GM21423 (cell line): ENCODE results near the gene PDS5A.
"Not testable (repeated sequence)": the region's sequence is repeated elsewhere in the genome, so short reads cannot be mapped to it uniquely, and the experiment has no call there.

ENCODE experiments used
- ATAC-seq: cut with Tn5 transposase; IDR thresholded peaks from one replicate; pipeline ENCODE4 v1.9.1; 2021; ENCODE audit warnings: mild to moderate bottlenecking, moderate library complexity; ENCODE audit not compliant: unreplicated experiment

PDS5A gene

DNA sequence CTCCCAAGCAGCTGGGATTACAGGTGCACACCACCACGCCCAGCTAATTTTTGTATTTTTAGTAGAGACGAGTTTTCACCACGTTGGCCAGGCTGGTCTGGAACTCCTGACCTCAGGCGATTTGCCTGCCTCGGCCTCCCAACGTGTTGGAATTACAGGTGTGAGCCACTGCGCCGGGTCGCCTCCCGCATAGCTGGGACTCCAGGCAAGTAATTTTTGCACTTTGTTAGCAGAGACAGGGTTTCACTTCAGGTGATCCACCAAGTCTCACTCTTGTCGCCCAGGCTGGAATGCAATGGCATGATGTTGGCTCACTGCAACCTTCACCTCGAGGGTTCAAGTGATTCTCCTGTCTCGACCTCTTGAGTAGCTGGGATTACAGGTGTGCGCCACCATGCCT lies 137.2 kb downstream of the PDS5A start:
- not testable (repeated sequence) for ATAC-seq

DNA sequence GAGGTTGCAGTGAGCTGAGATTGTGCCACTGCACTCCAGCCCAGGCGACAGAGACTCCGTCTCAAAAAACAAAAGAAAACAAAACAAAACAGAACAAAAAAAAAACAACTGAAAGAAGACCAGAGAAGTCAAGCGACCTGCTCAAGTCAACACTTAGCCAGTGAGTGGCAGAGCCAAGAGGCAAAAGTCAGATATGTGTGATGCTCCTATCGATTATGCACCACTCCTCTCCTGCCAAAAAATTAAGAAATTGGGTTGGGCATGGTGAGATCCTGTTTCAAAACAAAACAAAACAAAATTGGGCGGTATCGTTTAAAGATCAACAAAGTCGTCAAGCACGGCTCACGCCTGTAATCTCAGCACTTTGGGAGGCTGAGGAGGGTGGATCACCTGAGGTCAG lies 137.7 kb downstream of the PDS5A start:
- ATAC-seq, result no peak

DNA sequence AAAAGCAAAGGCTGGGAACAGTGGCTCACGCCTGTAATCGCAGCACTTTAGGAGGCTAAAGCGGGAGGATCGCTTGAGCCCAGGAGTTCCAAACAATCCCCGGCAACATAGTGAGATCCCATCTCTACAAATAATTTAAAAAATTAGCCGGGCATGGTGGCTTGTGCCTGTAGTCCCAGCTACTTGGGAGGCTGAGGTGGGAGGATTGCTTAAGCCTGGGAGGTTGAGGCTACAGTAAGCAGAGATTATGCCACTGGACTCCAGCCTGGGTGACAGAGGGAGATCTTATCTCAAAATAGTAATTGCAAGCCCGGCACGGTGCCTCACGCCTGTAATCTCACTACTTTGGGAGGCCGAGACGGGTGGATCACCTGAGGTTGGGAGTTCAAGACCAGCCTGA lies 139.3 kb downstream of the PDS5A start:
- not testable (repeated sequence) for ATAC-seq

DNA sequence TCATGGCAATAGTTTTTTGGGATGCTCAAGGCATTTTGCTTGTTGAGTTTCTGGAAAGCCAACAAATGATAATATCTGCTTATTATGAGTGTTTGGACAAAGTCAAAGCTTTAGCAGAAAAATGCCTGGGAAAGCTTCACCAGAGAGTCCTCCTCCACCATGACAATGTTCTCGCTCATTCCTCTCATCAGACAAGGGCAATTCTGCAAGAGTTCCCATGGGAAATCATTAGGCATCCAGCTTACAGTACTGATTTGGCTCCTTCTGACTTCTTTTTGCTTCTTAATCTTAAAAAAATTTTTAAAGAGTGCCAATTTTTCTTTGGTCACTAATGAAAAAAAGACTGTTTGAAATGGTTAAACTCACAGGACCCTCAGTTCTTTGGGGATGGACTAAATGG lies 143.4 kb downstream of the PDS5A start:
- ATAC-seq, result no peak

DNA sequence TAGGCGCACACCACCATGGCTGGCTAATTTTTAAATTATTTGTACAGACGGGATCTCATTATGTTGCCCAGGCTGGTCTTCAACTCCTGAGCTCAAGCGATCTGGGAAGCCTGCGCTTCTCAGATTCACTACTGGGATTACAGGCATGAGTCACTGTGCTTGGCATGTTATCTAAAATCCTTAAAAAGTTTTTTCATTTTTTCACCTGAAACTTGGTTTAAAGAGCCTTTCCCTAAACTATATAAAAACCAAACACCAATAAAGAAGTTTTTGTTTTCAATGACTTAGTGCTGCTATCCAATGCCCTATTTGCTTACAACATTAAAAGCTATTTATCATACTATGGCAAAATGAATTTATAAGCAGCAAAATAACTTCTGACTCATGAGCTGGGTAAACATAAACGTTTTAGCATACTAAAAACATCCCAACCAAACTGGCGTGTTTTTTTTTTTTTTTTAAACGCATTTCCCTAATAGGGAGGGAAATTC lies 151.9 kb downstream of the PDS5A start:
- ATAC-seq, result no peak

DNA sequence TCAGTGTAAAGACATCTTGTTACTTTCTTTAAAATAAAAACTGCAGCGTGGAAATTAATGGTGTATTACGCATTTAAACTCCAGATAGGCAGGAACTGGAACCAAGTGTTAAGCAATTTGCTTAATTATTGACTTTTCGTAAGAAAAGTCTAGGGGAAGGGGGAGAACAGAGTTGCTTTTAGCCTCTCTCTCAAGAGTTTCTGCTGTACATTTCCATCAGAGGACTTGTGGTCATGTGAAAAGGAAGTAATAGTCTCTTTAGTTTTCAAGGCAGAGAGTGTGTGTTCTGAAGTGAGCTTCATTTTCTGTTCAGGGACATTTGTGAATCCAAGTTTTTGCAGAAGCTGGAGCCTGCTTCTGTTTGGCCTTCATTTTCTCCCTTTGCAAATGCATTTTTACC lies 152.6 kb downstream of the PDS5A start:
- no peak for ATAC-seq

DNA sequence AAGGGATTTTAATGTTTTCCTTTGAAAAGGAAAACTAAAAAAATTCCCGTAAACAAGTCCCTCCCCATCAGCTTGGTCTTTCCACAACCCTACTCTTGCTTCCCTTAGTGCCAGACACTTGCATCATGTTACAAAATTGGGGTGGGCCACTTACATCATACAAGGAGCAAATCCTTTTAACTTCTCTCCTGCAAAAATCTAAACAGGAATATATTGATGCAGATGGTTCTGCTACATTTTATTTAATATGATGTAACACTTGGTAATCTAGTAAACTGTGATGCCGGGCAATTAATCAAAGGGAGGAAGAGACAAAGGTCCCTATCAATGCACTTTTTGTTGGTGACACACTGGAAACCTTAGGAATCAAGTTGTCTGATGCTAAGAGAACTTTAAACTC lies 154.5 kb downstream of the PDS5A start:
- ATAC-seq, result no peak

DNA sequence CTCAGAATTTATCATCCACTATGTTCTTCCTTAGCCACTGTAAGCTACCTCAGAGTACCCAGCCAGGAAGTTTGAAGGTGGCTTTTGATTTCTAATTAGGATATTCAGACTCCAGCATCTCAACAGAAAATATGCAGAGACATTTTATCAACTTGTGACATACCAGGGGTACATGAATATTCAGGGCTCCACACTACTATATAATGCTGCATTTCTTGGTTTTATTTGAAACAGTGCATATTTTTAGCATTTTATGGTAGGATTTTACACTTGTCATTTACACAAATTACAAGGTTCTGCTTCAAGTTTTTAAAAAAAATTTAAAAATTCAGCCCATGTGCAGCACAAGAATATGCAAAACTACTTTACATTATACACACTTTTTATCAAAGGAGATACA lies 155.0 kb downstream of the PDS5A start:
- no peak for ATAC-seq

DNA sequence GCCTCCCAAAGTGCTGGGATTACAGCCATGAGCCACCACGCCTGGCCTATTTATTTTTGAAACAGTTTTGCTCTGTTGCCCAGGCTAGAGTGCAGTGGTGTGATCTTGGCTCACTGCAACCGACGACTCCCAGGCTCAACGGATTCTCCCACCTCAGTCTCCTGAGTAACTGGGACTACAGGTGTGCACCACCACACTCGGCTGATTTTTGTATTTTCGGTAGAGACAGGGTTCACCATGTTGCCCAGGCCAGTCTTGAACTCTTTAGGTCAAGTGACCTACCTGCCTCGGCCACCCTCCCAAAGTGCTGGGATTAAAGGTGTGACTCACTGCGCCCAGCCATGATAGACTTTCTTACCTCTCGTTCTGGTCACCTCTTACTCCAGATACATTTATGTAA lies 155.8 kb downstream of the PDS5A start:
- no peak for ATAC-seq

DNA sequence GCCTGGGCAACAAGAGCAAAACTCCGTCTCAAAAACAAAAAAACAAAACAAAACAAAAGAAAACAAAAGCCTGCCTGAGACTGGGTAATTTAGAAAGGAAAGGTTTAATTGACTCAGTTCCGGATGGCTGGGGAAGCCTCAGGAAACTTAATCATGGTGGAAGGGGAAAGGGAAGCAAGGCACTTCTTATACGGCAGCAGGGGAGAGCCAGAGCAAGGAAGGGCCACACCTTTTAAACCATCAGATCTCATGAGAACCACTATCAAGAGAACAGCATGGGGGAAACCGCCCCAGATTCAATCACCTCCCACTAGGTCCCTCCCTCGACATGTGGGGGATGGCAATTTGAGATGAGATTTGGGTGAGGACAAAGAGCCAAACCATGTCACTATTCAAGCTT lies 157.5 kb downstream of the PDS5A start:
- no peak for ATAC-seq

DNA sequence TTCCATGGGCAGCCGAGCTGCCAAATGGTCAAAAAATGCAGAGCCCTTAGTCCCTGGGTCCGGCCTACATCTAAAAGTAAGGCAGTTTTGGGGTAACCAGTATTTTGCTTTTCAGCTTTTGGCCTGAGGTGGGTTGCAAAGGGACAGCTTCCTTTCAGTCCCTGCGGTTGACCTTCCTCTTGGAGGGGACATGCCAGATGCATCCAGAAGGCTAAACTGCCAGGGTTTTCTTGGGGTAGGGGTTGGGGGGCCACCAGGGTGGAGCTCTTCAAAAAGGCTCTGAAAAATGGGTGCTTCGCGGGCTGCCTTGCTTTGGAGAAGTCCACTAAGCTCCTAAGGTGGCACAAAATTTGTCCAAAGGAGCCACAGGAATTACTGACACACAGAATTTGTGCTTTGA lies 159.1 kb downstream of the PDS5A start:
- ATAC-seq, result no peak

DNA sequence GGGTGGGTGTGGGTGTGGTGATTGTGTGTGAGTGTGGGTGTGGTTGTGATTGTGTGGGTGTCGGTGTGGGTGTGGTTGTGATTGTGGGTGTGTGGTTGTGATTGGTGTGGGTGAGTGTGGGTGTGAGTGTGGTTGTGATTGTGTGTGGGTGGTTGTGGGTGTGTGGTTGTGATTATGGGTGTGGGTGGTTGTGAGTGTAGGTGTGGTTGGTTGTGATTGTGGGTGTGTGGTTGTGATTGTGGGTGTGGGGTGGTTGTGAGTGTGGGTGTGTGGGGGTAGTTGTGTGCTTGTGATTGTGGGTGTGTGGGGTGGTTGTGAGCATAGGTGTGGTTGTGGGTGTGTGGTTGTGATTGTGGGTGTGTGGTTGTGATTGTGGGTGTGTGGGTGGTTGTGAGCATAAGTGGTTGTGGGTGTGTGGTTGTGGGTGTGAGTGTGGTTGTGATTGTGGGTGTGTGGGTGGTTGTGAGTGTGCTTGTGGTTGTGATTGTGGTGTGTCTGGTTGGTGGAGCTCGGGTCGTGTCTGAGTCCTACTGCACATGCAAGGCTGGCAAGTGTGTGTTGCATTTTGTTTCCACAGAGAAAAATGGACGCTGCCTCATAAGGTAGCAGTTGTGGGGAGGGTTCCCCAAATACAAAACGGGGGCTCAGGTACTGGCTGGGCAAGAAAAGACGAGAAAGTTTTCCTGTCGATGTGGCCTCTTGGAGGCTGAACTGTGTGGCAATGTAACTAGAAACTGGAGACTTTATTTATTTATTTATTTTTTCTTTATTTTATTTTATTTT lies 163.1 kb downstream of the PDS5A start:
- ATAC-seq, result no peak

DNA sequence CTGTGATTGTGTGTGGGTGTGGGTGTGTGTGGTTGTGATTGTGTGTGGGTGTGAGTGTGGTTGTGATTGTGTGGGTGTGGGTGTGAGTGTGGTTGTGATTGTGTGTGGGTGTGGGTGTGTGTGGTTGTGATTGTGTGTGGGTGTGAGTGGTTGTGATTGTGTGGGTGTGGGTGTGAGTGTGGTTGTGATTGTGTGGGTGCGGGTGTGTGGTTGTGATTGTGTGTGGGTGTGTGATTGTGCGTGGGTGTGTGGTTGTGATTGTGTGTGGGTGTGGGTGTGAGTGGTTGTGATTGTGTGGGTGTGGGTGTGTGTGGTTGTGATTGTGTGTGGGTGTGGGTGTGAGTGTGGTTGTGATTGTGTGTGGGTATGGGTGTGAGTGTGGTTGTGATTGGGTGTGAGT lies 163.9 kb downstream of the PDS5A start:
- not testable (repeated sequence) for ATAC-seq

DNA sequence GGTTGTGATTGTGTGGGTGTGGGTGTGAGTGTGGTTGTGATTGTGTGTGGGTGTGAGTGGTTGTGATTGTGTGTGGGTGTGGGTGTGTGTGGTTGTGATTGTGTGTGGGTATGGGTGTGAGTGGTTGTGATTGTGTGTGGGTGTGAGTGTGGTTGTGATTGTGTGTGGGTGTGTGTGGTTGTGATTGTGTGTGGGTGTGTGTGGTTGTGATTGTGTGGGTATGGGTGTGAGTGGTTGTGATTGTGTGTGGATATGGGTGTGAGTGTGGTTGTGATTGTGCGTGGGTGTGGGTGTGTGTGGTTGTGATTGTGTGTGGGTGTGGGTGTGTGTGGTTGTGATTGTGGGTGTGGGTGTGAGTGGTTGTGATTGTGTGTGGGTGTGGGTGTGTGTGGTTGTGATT lies 164.7 kb downstream of the PDS5A start:
- not testable (repeated sequence) for ATAC-seq

DNA sequence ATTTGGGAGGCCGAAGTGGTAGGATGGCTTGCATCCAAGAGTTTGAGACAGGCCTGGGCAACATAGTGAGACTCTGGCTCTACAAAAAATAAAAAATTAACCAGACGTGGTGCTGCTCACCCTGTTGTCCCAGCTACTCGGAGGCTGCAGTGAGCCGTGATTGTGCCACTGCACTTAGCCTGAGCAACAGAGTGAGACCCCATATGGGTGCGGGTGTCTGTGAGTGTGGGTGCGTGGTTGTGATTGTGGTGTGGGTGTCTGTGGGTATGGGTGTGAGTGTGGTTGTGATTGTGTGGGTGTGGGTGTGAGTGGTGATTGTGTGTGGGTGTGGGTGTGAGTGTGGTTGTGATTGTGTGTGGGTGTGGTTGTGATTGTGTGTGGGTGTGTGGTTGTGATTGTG lies 165.2 kb downstream of the PDS5A start:
- ATAC-seq, result no peak

DNA sequence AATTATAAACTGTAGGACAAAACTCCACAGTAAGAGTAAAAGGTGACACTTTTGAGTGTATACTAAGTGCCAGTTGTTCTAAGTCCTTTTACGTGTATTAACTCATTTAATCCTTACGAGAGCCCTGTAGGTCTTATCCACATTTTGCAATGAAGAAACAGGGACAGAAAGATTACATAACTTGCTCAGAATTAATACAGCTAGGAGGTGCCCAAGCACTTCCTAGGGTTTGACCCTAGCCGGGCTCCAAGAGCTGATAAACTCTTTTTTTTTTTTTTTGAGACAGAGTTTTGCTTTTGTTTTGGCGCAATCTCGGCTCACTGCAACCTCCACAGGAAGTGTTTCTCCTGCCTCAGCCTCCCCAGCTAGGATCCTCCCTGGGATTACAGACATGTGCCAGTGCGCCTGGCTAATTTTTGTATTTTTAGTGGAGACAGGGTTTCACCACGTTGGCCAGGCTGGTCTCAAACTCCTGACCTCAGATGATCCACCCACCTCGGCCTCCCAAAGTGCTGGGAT lies 169.4 kb downstream of the PDS5A start:
- ATAC-seq, result no peak

DNA sequence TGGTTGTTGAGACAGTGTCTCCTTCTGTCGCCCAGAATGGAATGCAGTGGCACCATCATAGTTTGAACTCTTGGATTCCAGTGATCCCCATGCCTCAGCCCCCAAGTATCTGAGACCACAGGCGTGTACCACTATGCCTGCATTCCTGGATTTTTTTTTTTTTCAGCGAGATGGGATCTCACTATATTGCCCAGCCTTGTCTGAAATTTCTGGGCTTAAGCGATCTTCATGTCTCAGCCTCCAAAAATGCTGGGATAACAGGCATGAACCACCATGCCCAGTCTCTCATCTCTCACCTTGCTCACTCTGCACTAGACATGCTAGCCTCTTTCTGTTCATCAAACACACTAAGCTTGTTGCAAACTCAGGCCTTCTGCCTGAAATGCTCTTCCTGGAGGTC lies 175.7 kb downstream of the PDS5A start:
- no peak for ATAC-seq

DNA sequence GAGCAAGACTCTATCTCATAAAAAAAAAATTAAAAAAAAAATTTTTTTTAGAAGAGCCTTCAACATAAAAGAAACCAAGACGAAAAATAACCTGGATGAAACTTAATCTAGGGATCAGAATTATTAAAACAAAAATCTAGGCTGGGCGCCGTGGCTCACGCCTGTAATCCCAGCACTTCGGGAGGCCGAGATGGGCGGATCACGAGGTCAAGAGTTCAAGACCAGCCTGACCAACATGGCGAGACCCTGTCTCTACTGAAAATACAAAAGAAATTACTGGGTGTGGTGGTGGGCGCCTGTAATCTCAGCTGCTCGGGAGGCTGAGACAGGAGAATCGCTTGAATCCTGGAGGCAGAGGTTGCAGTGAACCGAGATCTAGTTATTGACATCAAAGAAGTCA lies 184.7 kb downstream of the PDS5A start:
- not testable (repeated sequence) for ATAC-seq

DNA sequence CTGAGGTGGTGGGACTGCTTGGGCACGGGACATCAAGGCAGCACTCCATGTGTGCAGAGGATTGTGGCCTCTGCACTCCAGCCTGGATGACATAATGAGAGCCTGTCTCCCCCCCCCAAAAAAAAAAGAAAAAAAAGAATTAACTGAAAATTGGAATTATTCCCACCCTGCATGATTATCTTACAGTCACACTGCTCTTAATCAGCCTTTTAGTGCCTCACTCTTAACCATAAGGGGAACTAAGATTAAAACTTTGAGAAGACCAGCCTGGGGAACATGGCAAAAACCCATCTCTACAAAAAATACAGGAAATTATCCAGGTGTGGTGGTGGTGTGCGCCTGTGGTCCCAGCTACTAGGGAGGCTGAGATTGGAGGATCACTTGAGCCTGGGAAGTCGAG lies 185.2 kb downstream of the PDS5A start:
- ATAC-seq, result no peak

DNA sequence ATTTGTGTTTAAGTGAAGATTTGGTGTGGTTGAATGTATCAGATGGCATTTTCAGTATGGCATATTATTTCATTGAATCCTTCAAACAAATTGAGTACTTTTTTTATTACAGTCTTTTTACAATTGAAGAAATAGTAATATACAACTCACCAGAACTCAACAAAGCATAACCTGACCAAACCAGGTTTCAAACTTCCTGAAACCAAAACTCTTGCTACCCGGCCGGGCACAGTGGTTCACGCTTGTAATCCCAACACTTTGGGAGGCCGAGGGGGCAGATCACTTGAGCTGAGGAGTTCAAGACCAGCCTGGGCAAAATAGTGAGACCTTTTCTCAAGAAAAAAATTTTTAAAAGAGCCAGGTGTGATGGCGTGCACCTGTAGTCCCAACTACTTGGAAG lies 185.6 kb downstream of the PDS5A start:
- no peak for ATAC-seq

DNA sequence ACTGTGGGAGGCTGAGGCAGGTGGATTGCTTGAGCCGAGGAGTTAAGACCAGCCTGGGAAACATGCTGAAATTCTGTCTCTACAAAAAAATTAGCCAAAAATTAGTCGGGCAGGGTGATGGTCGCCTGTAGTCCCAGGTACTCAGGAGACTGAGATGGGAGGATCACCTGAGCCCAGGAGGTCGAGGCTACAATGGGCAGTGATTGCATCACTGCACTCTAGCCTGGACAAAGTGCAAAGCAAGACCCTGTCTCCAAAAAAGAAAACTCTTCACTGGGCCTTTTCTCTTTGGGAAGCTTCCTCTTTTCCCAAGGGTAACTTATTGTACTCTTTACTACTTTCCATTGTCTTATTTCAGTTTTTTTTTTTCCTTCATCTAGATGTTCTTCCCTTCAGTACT lies 190.9 kb downstream of the PDS5A start:
- no peak for ATAC-seq

DNA sequence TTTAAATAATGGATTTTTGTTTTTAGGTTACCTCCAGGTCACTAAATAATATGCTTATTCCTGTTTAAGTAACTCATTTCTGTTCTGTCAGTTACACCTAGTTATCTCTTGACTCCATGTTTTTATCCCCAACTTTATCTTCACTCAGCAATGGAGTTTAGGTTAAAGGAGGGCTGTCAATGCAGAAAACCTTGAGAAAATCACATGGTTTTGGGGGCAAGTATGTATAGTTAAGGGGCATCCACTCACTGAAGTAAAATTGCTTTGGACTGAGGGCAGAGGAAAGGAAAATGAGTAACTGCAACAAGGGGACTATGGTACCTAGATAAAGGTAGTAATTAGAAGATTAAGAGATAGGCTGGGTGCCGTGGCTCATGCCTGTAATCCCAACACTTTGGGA lies 192.6 kb downstream of the PDS5A start:
- no peak for ATAC-seq

DNA sequence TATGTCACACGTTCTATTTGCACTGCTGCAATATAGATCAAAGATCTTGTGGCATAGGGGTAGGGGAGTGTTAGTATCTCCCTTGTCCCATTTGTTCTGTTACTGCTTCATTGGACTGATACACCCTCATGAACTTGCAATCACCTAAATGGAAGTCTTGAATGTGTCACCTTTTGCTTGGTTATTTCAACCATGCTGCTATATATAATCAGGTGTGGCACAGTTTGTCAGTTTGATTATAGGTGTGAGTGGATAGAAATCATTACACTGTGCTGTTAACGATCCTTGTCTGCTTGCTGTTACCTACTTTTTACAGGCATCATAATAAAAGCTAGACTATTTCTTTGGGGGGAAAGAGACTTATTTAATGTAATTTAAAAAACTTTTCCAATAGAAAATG lies 195.7 kb downstream of the PDS5A start:
- not testable (repeated sequence) for ATAC-seq
